GM12878 (cell line): ENCODE data around the gene ECEL1. TPM values are rescaled to one million over a fixed set of nuclear protein-coding genes. Genes with fewer than 3 reads are reported as not detected.

Experiments used
- ATAC-seq: fragments of 200-7000 bp; cut with Tn5 transposase; 3 replicates; pipeline ENCODE4 v1.9.1; 2020; ENCODE audit warnings: mild to moderate bottlenecking, moderate library complexity
- BruUV-seq: library from RNA; stranded (reverse); fragments of 400-500 nt; replicated peaks from 2 replicates; lab custom pipeline; 2021; lab: Mats Ljungman, UMichigan
- CTCF ChIA-PET: fragments of 300-600 bp; sonication (Branson Sonifier 250); formaldehyde crosslinking; extraction: SDS; loops from one replicate; lab custom pipeline; 2021; ENCODE audit warnings: inconsistent platforms; lab: Yijun Ruan, JAX
- POLR2A ChIA-PET: fragments of 350-600 bp; formaldehyde crosslinking; extraction: SDS; loops from one replicate; lab custom pipeline; 2021; ENCODE audit warnings: inconsistent platforms; lab: Charles Lee
- RAD21 ChIA-PET: fragments of 300-600 bp; sonication (Branson Sonifier 250); formaldehyde crosslinking; loops from one replicate; lab custom pipeline; 2023; ENCODE audit warnings: antibody characterized with exemption; ENCODE audit not compliant: unreplicated experiment; lab: Charles Lee
- SMC1A ChIA-PET: fragments of 300-600 bp; sonication (Branson Sonifier 250); formaldehyde crosslinking; loops from one replicate; lab custom pipeline; 2023; ENCODE audit not compliant: unreplicated experiment, uncharacterized antibody; lab: Charles Lee
- DNase-seq: peaks from one replicate; pipeline ENCODE4 v3.0.0-alpha.2; 2011; ENCODE audit warnings: low read depth, low spot score
- FAIRE-seq: peaks from 3 replicates; lab custom pipeline; 2011; peaks lifted over from hg19 to GRCh38; lab: Jason Lieb, UNC
- H2AFZ ChIP-seq: 2 replicates; pipeline ENCODE4 v1.6.0; 2011; ENCODE audit warnings: low read depth, low read length, control low read depth; ENCODE audit not compliant: control insufficient read depth
- H3K27ac ChIP-seq: 2 replicates; pipeline ENCODE4 v1.5.1; 2011; ENCODE audit warnings: control low read depth; ENCODE audit not compliant: control insufficient read depth, insufficient read depth
- H3K27me3 ChIP-seq, 2 experiments: replicated peaks in 1 of 2; 2 replicates each; pipeline versions ENCODE4 v1.6.0 to v1.6.1; 2011; ENCODE audit warnings: low read length in 1 of 2; ENCODE audit not compliant: control insufficient read depth in 2 of 2, insufficient read depth in 2 of 2
- H3K36me3 ChIP-seq, 2 experiments: 2 replicates each; pipeline ENCODE4 v1.5.1; 2011; ENCODE audit warnings: low read length in 1 of 2; ENCODE audit not compliant: control insufficient read depth in 2 of 2, insufficient read depth in 2 of 2
- H3K4me1 ChIP-seq: 2 replicates; pipeline ENCODE4 v1.6.1; 2011; ENCODE audit warnings: mild to moderate bottlenecking, low read length, moderate library complexity, mixed read lengths; ENCODE audit not compliant: control insufficient read depth, insufficient read depth
- H3K4me2 ChIP-seq: 2 replicates; pipeline ENCODE4 v1.6.0; 2011; ENCODE audit warnings: control low read depth; ENCODE audit not compliant: control insufficient read depth, insufficient read depth
- H3K4me3 ChIP-seq: fragments of 200-600 bp; sonication (generic); 2 replicates; pipeline ENCODE4 v1.5.1; 2016
- H3K79me2 ChIP-seq: 2 replicates; pipeline ENCODE4 v1.6.0; 2011; ENCODE audit warnings: low read length; ENCODE audit not compliant: control insufficient read depth, insufficient read depth
- H3K9ac ChIP-seq: 2 replicates; pipeline ENCODE4 v1.8.0; 2011; ENCODE audit warnings: low read length, control low read depth, mixed read lengths; ENCODE audit not compliant: control insufficient read depth, insufficient read depth
- H3K9me3 ChIP-seq: replicated peaks from 3 replicates; pipeline ENCODE4 v1.5.1; 2011; ENCODE audit warnings: mild to moderate bottlenecking, low read length; ENCODE audit not compliant: control insufficient read depth, insufficient read depth
- H4K20me1 ChIP-seq: 2 replicates; pipeline ENCODE4 v1.6.0; 2011; ENCODE audit not compliant: control insufficient read depth, insufficient read depth
- BCL11A ChIP-seq: IDR thresholded peaks from 2 replicates; pipeline ENCODE4 v1.6.1; 2011; ENCODE audit warnings: low read depth, low read length
- ESRRA ChIP-seq: IDR thresholded peaks from 2 replicates; pipeline ENCODE4 v1.6.1; 2012; ENCODE audit warnings: mild to moderate bottlenecking, low read length, improper control_type of control experiment
- HCFC1 ChIP-seq: fragments of 150-350 bp; IDR thresholded peaks from 2 replicates; pipeline ENCODE4 v1.6.1; 2014; ENCODE audit warnings: low read length
- PAX8 ChIP-seq: fragments of 450-650 bp; IDR thresholded peaks from 2 replicates; pipeline ENCODE4 v1.6.1; 2017; ENCODE audit warnings: mild to moderate bottlenecking, moderate library complexity
- SKIL ChIP-seq: fragments of 450-650 bp; IDR thresholded peaks from 2 replicates; pipeline ENCODE4 v1.6.1; 2017; ENCODE audit warnings: mild to moderate bottlenecking, low read depth, inconsistent platforms; ENCODE audit not compliant: poor library complexity, severe bottlenecking
- TBL1XR1 ChIP-seq: IDR thresholded peaks from 2 replicates; pipeline ENCODE4 v1.6.1; 2012; ENCODE audit warnings: low read depth, low read length, improper control_type of control experiment
- USF2 ChIP-seq: IDR thresholded peaks from 2 replicates; pipeline ENCODE4 v1.6.1; 2011; ENCODE audit warnings: low read depth, low read length, improper control_type of control experiment, borderline replicate concordance
- WRNIP1 ChIP-seq: IDR thresholded peaks from 2 replicates; pipeline ENCODE4 v1.6.1; 2011; ENCODE audit warnings: low read depth, low read length, improper control_type of control experiment, borderline replicate concordance
- YBX1 ChIP-seq: fragments of 450-650 bp; IDR thresholded peaks from 2 replicates; pipeline ENCODE4 v1.6.1; 2016; ENCODE audit warnings: antibody characterized with exemption
- ZNF274 ChIP-seq: IDR thresholded peaks from one replicate; pipeline ENCODE4 v1.8.0; 2011; ENCODE audit not compliant: insufficient read length, insufficient read depth
- WGBS: methylation state at CpG from one replicate; pipeline ENCODE4 v1.1.6; 2016; ENCODE audit warnings: low lambda C conversion rate; ENCODE audit not compliant: insufficient replicate concordance, insufficient coverage; ENCODE audit errors: missing lambda C conversion rate; 5-methylcytosine and 5-hydroxymethylcytosine counted together
- in situ Hi-C: fragments of 300-500 bp; cut with MboI; formaldehyde crosslinking; loops from 9 replicates; pipeline ENCODE4 v1.14.3; 2018; ENCODE audit warnings: mixed read lengths
- intact Hi-C: fragments of 100-400 bp; cut with micrococcal nuclease; formaldehyde crosslinking; loops from one replicate; pipeline ENCODE4 v1.14.2; 2022; ENCODE audit not compliant: unreplicated experiment
- polyA plus RNA-seq, 11 experiments: library from polyadenylated mRNA; depleted of rRNA in 4 of 11; unstranded in 6 of 11; stranded (reverse) in 5 of 11; fragments of >200 nt; fragmentation: Nextera tagmentation in 4 of 11; fragmentation: Illumina TruSeq in 1 of 11; extraction: Ambion mirVana in 4 of 11; extraction: Trizol in 1 of 11; gene quantifications; 1 replicate in 1 of 11; 2 replicates in 10 of 11; pipeline versions ENCODE4 v1.2.1 to v1.2.3, GENCODE V29; 2011 to 2016; ENCODE audit warnings: inconsistent platforms in 2 of 11, missing spikeins in 2 of 11, low read depth in 1 of 11
- total RNA-seq, 4 experiments: library from RNA; depleted of rRNA in 3 of 4; stranded (reverse); fragments of >200 nt in 3 of 4; fragmentation: Illumina TruSeq in 1 of 4; extraction: Trizol in 1 of 4; gene quantifications; 2 replicates each; pipeline versions ENCODE4 v1.2.1 to v1.2.3, GENCODE V29; 2013 to 2021

The ECEL1 gene
- total and polyA plus RNA-seq, 10 of the 15 experiments (the other 5 are each of a cell fraction or from before 2014, with no cell fraction given), result not detected

- Histone ChIP-seq H3K4me2 (no peak overlapping the region), H2AFZ (no peak overlapping the region), H3K9ac (no peak overlapping the region), H3K9me3 (no peaks in the 10 kb centered on the region), H3K4me1 (no peaks in the 10 kb centered on the region), H3K79me2 (no peaks in the 10 kb centered on the region), H3K36me3 (no peaks in the 10 kb centered on the region), H3K4me3 (no peak overlapping the region), H4K20me1 (no peaks in the 10 kb centered on the region), H3K27ac (no peak overlapping the region), H3K27me3 (no peaks in the 10 kb centered on the region; a peak in 1 of 4 replicates)
- WGBS, result 36% methylated on average over 21 of the region's 21 CpGs
- intact Hi-C loops, result no loop called here
- ChIA-PET SMC1A (no interaction called here), POLR2A (no interaction called here), CTCF (no interaction called here), RAD21 (no interaction called here)
- no peak for ATAC-seq
- FAIRE-seq, result no peak
- no TSS peak for BruUV-seq
- in situ Hi-C loops, result no loop called here
- DNase-seq, result no peak
- no peak for TF ChIP-seq TBL1XR1
- TF ChIP-seq BCL11A, result no peak
- no peak for TF ChIP-seq ZNF274
- no peak for TF ChIP-seq PAX8
- TF ChIP-seq WRNIP1, result no peak
- TF ChIP-seq ESRRA, result no peak
- no peak for TF ChIP-seq USF2
- TF ChIP-seq YBX1, result no peak
- TF ChIP-seq SKIL, result no peak
- TF ChIP-seq HCFC1, result no peak
Measured at GRCh38 chr2:232457121-232458011, 30.3 kb downstream of the ECEL1 start.
